Mesodermal cell (in vitro differentiated cells): ENCODE data around the gene ELMO3.

Experiments
- H3K27ac ChIP-seq: 2 replicates; pipeline ENCODE4 v1.7.0; 2013; ENCODE audit warnings: mild to moderate bottlenecking, low read depth, low read length, moderate library complexity; ENCODE audit not compliant: severe bottlenecking
- H3K36me3 ChIP-seq: 2 replicates; pipeline ENCODE4 v1.7.1; 2013; ENCODE audit warnings: mild to moderate bottlenecking, low read length, moderate library complexity; ENCODE audit not compliant: control insufficient read depth, insufficient read depth
- H3K4me1 ChIP-seq: one replicate; pipeline ENCODE4 v1.7.1; 2013; ENCODE audit warnings: mild to moderate bottlenecking, low read length; ENCODE audit not compliant: insufficient read depth, control insufficient read depth, poor library complexity, severe bottlenecking
- H3K4me3 ChIP-seq: 2 replicates; pipeline ENCODE4 v1.7.0; 2013; ENCODE audit warnings: low read length, control low read depth, mild to moderate bottlenecking; ENCODE audit not compliant: insufficient read depth, poor library complexity, severe bottlenecking; ENCODE audit errors: extremely low read depth
- H3K9me3 ChIP-seq: 2 replicates; pipeline ENCODE4 v1.7.1; 2013; ENCODE audit warnings: mild to moderate bottlenecking, low read length, moderate library complexity; ENCODE audit not compliant: control insufficient read depth
- WGBS, 2 experiments: methylation state at CpG; one replicate each; pipeline ENCODE4 v1.1.5; 2013; ENCODE audit warnings: missing lambda C conversion rate in 2 of 2; ENCODE audit not compliant: insufficient coverage in 2 of 2; 5-methylcytosine and 5-hydroxymethylcytosine counted together

The ELMO3 gene

DNA sequence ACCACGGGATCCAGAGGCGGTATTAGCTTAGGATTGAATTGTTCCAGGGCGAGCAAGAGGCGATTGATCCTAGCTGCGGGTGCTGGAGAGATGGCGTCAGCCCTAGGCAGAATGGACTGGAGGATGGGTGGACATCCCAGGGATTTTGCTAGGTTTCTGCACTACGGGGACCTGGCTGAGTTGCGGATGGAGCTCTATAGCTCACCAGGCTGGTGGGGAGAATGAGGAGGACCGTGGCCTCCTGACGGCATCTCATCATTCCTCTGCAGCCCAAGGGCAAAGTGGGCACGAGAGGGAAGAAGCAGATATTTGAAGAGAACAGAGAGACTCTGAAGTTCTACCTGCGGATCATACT, 28.6 kb downstream of the ELMO3 start:
- peaks cover 10% of the 10 kb centered on the region for H3K4me1 ChIP-seq
- H3K27ac ChIP-seq = peak overlapping the region; percentile 57
- H3K36me3 ChIP-seq = peaks cover 48% of the 10 kb centered on the region
- no peaks in the 10 kb centered on the region for H3K9me3 ChIP-seq
- 27 to 30% methylated on average over 11 to 12 of the region's 12 CpGs for whole genome bisulfite sequencing, 2 experiments
- H3K4me3 ChIP-seq = peak overlapping the region; percentile 100

DNA sequence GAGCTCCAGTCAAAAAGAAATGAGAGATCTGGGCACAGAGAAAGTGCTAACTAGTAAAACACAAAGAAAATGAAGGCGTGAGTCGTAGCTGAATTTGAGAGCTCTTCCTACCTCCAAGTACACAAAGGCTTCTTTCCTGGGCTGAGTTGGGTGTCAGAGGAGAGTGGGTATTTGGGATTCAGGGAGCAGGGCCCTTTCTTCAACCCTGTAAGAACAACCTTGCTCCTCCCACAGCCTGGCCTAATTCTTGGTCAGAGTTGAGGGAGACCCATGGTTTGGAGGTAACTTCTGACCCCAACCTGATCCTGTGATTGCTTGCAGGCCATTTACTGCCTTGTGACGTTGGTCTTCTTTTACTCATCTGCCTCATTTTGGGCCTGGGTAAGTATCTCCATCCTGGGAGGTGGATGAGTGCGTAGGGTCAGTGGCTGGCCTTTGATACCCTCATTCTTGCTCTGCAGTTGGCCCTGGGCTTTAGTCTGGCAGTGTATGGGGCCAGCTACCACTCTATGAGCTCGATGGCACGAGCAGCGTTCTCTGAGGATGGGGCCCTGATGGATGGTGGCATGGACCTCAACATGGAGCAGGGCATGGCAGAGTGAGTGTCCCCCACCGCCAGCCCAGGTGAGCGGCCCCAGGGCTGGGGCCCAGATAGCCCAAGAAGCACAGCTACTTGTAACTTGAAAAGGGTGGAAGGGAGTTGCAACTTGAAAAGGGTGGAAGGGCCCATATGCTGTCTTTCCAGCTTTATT, 29.3 kb downstream of the ELMO3 start:
- Histone ChIP-seq H3K4me3 (peak overlapping the region; percentile 100), H3K36me3 (peaks cover 52% of the 10 kb centered on the region), H3K4me1 (peaks cover 10% of the 10 kb centered on the region), H3K27ac (no peak overlapping the region), H3K9me3 (no peaks in the 10 kb centered on the region)
- 98 to 99% methylated on average over 5 to 7 of the region's 9 CpGs for WGBS, 2 experiments

DNA sequence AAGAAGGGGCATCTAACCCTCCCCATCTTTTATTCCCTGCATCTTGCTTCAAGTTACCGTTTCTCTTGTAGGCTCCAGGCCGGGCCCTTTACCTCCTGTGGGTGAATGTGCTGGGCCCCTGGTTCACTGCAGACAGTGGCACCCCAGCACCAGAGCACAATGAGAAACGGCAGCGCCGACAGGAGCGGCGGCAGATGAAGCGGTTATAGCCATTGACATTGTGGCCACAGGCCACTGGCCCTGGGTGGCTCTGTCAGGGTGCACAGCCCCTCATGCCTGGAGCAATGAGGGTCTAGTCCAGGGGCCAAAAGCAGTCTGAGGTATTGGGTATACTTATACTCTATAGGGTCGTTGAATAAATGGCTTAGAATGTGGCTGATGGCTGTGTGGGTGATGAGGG, 30.0 kb downstream of the ELMO3 start:
- WGBS, 2 experiments = 93 to 98% methylated on average over 7 to 9 of the region's 9 CpGs
- no peak overlapping the region for H3K4me3 ChIP-seq
- H3K4me1 ChIP-seq = peaks cover 10% of the 10 kb centered on the region
- H3K9me3 ChIP-seq = no peaks in the 10 kb centered on the region
- no peak overlapping the region for H3K27ac ChIP-seq
- H3K36me3 ChIP-seq = peaks cover 59% of the 10 kb centered on the region

DNA sequence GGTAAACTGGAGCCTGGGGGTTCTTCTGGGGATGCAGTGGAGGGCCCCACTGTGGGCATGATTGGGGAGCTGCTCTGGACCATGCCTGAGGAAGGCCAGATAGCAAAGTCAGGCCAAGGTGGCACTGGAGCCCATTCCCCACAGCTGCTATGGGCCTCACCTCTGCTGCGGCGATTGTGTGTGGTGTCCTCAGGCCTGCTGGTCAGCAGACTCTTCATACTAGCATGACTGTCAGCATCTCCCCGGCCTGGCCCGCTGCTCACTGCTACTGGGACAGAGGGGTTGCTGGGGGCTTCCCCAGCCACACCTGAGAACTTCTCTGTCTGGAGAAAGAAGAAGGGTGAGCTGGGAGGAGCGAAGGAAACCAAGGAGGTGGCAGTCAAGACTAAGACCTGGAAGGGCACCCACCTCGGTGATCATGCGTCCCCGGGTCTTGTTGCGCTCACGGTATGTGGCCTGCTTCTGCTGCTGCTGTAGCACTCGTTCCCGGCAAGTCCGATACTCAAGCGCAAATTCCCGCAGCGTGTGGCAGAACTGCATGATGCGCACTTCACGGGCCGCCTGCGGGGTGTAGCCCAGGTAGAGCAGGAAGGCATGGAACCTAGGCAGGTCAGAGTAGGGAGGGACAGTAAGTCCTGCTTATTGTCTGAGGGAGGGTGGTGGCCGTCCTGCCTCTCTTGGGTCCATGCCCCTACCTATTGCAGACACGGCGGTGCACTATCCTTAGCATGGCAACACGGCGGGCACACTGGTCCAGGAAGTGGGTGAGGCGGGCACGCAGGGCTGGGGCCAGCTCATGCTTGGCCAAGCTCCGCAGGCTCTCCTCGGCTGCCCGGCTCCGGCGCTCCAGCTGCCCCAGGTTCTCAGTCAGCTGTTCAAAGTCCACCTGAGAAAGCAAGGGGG, 31.2 kb downstream of the ELMO3 start:
- H3K4me1 ChIP-seq = peaks cover 10% of the 10 kb centered on the region
- H3K27ac ChIP-seq = no peak overlapping the region
- no peak overlapping the region for H3K4me3 ChIP-seq
- peaks cover 71% of the 10 kb centered on the region for H3K36me3 ChIP-seq
- no peaks in the 10 kb centered on the region for H3K9me3 ChIP-seq
- WGBS, 2 experiments = 97% methylated on average over 27 to 30 of the region's 32 CpGs

DNA sequence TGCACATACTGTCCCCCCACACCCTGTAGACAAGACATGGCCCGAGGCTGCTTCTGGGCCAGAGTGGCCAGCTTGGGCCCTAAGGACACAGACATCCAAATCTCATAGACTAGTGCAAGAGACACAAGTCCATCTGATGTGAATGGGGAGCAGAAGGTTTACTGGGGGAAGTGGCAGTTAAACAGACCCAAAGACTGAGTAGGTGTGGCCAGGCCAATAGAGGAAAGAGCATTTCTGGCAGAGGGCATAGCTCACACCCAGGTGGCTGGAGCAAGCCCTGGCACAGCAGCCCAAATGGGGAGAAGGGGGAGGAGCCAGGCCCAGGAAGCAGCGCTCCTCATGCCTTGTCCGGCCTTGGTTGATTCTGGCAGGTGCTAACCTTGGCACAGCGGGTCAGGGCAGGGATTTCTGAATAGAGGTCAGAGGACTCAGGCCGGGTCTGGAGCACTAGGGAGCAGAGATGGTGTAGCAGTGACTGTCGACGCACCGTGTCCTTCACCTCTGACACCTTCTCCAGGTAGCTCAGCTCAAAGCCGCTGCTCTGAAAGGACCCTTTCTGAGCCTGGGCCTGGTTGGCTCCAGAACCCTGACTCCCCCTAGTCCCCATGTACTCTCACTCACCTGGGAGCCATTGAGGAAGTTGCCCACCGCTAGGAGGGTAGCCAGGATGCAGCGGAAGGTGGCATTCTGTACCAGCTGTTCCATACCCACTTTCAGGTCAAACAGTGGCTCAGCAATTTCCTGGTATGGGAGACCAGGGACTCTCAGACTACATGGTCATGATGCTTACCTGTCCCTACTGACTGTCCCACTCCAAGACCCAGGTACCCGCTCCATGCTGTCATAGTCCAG, 32.1 kb downstream of the ELMO3 start:
- Histone ChIP-seq H3K27ac (no peak overlapping the region), H3K4me1 (peaks cover 8% of the 10 kb centered on the region), H3K9me3 (no peaks in the 10 kb centered on the region), H3K36me3 (peaks cover 80% of the 10 kb centered on the region), H3K4me3 (no peak overlapping the region)
- whole genome bisulfite sequencing, 2 experiments = 95 to 97% methylated on average over 8 to 12 of the region's 12 CpGs

DNA sequence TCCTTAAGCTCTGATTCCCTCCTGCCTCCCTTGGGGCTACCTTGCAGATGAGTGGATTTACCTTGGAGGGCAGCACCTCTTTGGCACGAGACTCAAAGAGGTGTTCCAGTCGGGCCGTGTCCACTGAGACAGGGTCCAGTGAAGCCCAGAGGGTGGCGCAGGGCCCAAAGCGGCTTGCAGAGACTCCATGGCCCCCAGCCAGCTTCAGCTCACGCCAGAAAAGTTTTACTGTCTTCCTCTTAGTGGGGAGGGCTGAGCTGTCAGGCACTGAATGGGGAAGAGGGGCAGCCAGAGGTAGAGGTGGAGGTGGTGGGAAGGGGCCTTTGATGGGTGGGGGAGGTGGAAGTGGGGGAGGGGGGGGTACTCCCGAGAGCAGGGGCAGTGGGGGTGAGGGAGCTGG, 34.7 kb downstream of the ELMO3 start:
- H3K9me3 ChIP-seq = no peaks in the 10 kb centered on the region
- H3K4me1 ChIP-seq = no peaks in the 10 kb centered on the region
- 88 to 95% methylated on average over 5 to 6 of the region's 7 CpGs for WGBS, 2 experiments
- H3K36me3 ChIP-seq = peaks cover 97% of the 10 kb centered on the region
- H3K4me3 ChIP-seq = no peak overlapping the region
- no peak overlapping the region for H3K27ac ChIP-seq

DNA sequence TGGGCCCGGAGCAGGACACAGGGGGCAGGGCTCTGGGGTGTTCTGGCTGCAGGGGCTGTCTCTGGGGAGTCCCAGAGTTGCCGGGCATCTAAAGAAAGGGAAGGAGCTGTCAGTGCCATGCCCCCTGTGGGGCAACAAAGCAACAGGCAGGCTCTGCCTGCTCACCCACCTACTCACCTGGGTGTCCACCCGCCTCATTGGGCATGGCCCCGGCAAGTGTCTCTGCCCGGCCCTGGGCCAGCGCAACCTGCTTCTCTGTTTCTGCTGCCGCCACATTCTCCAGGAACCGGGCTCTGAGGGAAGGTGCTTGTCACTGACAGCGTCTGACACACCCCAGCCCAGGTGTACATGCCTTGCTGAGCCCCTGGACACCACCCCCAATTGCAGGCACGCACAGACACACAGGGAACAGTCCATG, 35.3 kb downstream of the ELMO3 start:
- no peaks in the 10 kb centered on the region for H3K4me1 ChIP-seq
- peaks cover 97% of the 10 kb centered on the region for H3K36me3 ChIP-seq
- WGBS, 2 experiments = 88 to 98% methylated on average over 8 to 9 of the region's 10 CpGs
- no peak overlapping the region for H3K4me3 ChIP-seq
- H3K27ac ChIP-seq = no peak overlapping the region
- H3K9me3 ChIP-seq = no peaks in the 10 kb centered on the region

DNA sequence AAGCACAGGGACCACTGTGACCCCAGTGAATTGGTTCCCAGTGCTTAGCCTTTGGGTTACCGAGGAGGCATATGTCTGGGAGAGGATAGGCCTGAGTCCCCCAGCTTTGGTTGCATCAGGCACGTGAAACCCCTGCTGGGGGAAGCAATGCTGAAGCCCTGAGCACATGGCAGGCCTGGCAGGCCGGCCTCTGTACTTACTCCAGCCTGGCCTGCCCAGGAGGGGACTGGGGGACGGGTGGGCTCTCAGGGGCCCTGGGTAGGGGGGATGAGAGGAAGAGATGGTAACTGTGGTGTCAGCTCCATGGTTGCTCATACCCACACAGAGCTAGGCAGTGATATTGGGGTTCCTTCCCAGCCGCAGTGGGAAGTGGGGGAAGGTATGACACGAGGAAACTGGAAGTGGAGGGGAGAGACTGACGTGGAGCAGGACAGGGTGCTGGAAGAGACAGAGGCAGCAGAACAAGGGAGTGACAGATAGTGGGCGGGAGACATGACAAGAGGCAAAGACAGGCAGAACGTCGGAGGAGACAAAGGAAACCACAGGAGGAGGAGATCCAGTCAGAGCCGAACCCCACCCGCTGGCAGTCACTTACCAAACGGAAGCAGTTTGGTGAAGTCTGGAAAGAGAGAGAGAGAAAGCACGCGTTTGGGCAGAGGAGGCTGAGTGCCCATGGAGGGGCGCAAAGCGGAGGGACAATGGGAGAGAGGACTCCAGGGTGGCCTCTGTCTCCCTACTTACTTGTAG, 37.1 kb downstream of the ELMO3 start:
- H3K36me3 ChIP-seq = peaks cover 87% of the 10 kb centered on the region
- 87 to 96% methylated on average over 14 to 17 of the region's 17 CpGs for WGBS, 2 experiments
- H3K4me1 ChIP-seq = peaks cover 14% of the 10 kb centered on the region
- no peak overlapping the region for H3K27ac ChIP-seq
- no peaks in the 10 kb centered on the region for H3K9me3 ChIP-seq
- H3K4me3 ChIP-seq = no peak overlapping the region

DNA sequence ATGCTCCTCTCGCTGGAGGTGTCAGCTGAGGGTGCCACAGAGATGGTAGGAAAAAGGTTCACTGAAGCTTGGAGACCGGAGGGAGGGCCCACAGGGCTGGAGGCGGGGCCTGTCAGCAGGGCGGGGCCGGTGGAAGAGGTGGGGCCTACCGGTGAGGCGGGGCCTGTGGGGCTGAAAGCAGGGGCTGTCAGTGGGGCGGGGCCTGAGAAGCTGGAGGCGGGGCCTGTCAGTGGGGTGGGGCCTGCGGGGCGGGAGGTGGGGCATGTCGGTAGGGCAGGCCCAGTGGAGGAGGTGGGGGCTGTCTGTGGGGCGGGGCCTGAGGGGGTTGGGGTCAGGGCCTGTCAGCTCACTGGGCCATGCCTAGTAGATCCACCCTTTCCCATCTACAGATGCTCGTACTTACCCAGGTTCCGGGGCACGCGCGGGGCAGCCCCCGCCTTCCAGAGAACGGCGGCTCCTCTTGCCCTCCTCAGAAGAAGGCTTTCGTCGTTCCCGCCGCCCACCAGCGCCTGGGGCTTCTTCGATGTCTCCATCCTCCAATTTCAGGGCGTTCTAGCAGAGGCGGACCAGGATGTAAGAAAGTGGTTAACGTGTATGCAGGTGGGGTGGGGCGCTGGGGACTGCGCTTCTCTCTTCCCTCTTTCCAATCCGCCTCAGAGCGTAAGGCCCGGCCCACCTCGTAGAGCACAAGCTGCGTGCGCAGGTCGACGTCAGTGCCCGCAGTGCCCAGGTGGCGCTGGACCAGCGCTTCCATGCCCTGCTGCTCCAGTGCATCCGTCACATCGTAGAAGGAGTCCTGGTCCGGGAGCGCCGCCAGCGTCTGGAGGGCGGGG, 37.8 kb downstream of the ELMO3 start:
- WGBS, 2 experiments = 95 to 96% methylated on average over 28 to 36 of the region's 50 CpGs
- Histone ChIP-seq H3K4me1 (peaks cover 20% of the 10 kb centered on the region), H3K4me3 (no peak overlapping the region), H3K27ac (no peak overlapping the region), H3K9me3 (no peaks in the 10 kb centered on the region), H3K36me3 (peaks cover 79% of the 10 kb centered on the region)
